Measurements from ENCODE around the gene CENATAC.
"Not testable (repeated sequence)": the region's sequence is repeated elsewhere in the genome, so short reads cannot be mapped to it uniquely, and the experiment has no call there.

Gene CENATAC

DNA sequence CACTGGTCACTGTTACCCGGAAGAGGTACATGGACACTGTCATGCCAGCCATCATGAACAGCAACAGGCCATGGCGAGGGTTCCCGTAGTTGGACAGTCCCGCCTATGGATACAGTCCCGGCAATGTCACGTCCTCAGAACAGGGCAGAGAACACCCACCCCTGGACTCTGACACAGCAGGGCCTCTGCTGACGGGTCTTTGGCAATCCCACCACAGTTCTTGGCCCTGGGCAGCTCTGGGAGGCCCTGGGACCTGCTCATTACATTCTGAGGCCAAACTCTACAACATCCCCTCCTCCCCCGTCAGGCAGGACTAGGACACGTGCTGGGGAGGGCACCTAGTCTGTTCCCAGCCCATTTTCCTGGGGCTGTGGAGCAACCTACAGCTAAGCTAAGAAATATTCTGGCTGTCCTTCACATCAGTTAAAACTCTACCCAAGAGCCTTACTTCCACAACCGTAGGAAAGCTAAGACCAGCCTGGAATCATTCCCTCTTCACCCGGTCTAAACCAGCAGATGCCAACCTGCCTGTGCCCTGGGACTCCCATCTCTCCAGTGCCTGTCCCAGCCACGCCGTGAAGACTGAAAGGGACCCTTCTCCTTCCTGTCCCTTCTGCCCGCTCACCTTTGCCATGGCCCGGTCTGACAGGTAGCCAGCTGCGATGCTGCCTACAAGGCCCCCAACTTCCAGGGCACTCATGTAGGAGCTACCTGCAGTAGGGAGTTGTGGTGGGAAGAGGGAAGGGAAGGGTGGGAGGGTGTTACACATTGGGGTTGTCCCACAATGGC is 28.2 kb downstream of the CENATAC start:
- DNase-seq: no peak

DNA sequence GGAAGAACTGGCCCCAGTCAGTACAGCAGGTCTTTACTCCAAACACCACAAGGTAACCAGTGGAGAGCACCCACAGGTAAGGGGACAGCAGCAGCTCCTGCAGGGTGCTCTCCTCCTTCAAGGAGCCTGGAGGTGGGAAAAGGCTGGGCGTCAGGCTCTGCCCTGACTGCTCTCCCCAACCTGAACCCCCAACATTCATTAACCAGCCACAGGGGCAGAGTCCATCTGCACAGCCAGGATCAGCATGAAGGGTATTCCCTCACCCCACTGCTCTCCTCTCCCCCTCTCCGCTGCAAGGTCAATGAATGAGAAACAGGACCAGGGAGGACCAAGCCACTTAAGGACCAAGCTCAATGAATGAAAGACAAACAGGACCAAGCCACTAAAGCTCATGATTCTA is 29.0 kb downstream of the CENATAC start:
- DNase-seq: no peak

DNA sequence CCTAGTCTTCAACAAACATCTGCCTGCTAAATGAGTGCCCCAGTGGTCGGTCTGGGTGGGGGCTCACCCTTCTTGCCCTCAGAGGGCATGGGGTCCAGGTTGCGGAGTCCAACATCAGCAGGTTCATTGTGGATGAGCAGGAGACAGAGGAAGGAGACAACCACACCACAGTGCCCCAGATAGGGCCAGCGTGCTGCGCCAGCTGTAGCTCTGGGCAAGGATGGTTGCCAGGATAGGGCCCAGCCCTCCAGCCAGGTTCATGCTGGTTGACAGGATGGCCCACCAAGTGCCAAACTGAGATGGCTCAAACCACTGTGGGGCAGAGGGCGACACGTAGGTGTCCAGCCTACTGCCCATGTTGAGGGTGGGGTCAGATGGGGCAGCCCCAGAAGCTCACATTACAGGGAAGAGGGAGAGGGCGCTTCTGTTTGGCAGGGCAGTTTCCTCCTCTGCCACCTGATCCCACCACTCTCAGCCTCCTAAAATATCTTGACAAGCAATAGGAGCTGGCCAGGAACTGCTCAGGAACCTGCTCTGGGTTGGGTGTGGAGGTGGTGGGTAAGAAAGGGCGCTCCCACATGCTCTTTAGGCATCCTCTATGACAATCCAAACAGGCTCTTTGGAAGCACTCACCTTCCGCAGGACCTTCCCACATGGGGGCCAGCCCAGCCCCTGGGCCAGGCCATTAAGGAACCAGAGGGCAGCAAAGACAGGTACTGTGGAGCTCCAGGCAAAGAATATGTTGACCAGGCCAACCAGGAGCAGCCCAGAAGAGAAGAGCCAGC is 29.8 kb downstream of the CENATAC start:
- no peak for DNase-seq

DNA sequence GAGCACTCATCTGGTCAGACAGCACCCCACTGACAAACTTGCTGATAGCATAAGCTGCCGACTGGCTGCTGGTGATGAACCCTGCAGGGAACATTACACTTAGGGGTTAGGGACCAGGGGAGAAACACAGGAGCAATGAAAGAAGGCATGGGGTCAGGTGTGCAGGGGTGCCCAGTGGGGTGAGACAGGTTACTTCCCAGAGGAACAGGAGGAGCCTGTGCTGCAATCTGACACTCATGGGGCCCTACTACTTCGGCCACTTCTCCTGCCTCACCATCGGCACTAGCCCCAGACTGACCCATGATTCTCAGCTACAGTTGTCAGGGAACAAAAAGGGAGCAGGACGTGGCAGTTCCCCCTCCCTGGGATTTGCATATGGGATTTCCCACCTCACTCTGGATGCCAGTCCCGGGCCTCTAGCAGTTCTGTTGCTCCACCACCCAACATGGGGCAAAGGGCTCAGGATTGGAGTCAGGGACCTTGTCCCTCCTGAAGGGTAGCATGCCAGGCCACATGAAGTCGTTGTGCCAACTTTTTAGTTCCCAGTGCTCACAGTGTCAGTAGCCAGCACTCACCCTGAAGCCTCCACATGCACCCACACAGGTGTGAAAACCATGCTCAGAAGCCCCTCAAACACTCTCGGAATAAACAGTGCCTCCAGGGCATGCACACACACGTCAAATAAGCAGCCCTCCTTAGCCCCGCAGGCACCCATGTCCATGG is 30.6 kb downstream of the CENATAC start:
- DNase-seq: no peak

DNA sequence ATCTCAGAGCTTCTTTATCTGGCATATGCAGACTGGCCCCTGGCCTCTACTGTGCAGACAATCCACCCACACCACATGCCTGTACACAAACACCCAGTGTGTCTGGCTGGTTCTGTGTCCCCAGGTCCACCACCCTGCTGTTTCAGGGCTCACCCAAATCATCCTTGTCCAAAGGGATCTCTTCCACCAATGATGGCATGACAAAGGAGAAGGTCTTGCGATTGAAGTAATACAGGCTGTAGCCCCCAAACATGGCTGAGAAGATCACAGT is 31.1 kb downstream of the CENATAC start:
- no peak for DNase-seq

DNA sequence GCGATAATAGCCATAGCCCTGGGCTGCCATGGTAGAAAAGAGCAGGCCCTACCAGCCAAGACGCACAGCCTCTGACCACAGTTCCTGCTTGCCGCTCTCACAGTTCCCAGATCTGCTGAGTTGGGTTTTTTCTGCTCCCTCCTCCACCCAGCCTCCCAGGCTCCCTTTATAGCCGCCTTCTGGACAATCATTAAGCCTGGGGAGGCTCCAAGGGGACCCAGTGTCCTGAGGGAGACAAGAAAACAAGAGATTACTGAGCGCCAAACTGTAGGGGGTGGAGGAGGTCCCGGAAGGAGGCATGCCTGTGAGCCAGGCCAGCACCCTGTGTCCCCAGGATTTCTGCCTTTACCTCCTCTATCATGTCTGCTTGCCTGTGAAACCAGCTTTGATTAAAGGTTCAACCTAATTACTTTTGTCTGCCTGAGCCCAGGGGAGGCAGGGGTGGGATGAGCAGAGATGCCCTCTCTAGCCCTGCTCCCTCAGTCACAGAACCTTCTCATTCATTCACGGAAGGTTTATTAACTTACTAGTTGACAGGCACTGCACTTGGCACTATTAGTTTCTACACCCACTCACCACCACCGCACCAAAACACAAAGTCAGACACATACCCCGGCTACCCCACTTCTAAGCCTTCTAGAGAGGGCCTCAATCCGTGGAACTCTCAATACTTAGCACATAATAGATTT is 31.5 kb downstream of the CENATAC start:
- peak in 12 of 56 donors; percentile 6 to 38 (median 13) for DNase-seq

DNA sequence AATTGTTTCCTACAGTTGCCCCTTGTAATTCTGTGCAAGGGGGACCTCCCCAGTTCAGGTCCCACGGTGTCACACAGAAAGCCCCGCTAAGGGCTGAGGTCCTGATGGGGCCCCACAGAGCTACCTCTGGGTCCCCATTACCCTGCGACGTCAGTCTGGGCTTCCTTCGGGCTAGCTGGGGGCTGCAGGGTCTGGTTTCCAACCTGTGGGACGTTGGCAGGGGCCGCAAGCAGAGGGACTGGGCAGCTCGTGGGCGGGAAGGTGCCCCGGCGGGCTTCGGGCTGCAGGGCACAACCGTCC is 32.0 kb downstream of the CENATAC start:
- DNase-seq: peak in 2 of 56 donors; percentile 43 to 56

DNA sequence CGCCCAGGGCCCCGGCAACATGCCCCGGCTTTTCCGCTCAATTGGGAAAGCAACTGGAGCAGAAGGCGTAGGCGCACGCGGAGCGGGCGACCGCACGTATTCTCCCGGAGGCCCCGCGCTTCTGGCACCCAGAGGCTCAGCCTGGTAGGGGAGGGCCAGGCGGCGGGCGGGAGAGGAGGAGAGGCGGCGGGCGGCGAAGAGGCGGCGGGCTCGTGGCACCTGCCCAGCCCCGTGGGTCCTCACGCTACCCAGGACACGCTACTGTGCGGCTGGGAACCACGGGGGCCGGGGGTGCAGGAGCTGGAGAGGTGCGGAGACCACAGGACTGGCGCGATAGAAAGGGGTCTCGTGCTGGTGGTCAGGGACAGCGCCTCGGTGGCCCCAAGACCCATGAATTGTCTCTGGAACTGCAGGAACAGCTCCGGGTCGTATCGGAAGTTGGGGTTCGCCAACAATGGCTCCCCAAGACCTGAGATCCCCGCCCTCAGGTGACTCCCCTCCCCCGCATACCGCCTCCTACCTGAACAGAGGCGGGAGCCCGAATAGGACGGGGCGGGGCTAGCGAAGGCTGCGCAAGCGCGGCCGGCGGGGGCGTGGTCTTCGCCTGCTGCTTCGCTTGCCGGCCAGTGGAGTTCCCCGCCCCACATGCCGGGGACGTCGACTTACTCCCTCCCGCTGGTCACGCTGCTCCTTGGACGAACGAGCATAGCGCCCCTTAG is 32.5 kb downstream of the CENATAC start, which contains the start of gene SLC37A4:
SLC37A4 (minus strand) TSS at position 549 of the 719 bp plus-strand sequence.
- DNase-seq: peak; percentile 58 to 97 (median 93)

DNA sequence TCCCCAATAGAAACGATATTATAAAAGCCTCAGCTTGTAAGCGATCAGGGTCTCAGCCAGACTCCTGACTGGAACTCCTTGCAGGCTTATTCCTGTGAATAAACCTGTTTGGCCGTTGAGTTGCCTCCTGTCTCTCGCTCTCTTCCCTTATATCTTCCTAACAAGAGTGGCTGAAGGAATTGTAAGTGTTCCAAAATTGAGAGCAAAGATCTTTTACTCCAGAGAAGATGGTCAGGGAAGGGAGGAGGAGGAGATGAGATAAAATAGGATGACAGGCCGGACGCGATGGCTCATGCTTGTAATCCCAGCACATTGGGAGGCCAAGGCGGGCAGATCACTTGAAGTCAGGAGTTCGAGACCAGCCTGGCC is 34.0 kb downstream of the CENATAC start:
- no peak for DNase-seq

DNA sequence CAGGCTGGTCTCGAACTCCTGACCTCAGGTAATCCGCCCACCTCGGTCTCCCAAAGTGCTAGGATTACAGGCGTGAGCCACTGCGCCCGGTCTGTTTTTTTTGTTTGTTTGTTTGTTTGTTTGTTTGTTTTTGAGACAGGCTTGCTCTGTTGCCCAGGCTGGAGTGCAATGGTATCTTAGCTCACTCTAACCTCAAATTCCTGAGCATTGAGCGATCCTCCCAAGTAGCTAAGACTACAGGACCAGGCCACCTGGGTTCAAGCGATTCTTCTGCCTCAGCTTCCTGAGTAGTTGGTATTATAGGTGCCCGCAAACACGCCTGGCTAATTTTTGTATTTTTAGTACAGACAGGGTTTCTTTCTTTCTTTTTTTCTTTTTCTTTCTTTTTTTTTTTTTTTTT is 35.5 kb downstream of the CENATAC start:
- not testable (repeated sequence) for DNase-seq

DNA sequence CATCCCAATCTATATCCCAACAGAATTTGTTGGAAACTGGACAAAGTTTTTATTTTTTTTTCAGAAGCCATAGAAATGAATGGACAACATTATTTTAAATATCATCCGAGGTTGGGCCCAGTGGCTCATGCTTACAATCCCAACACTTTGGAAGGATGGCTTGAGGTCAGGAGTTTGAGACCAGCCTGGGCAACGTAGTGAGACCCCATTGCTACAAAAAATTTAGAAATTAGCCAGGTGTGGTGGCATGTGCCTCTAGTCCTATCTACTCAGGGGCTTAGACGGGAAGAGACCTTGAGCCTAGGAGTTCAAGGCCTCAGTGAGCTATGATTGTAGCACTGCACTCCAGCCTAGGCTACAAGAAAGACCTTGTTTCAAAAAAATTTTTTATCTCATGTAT is 36.9 kb downstream of the CENATAC start:
- DNase-seq: no peak

DNA sequence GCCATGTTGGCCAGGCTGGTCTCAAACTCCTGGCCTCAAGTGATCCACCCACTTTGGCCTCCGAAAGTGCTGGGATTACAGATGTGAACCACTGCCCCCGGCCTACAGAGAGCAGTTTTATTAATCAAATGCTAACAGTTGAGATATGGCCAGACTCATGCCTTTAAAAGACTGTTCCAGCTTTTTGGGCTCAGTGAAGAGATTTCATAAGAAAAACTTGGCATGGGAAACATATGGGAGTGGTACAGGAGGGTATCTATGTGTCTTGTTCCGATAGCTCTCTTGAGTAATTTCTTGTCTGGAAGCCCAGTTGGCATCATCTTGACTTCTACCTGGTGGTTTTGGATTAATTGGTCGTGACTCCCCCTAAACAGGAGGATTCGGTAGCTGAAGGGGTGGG is 40.9 kb downstream of the CENATAC start:
- DNase-seq: no peak

DNA sequence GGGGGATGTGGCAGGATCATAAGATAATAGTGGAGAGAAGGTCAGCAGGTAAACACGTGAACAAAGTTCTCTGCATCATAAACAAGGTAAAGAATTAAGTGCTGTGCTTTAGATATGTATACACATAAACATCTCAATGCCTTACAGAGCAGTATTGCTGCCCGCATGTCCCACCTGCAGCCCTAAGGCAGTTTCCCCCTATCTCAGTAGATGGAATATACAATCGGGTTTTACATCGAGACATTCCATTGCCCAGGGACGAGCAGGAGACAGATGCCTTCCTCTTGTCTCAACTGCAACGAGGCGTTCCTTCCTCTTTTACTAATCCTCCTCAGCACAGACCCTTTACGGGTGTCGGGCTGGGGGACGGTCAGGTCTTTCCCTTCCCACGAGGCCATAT is 41.5 kb downstream of the CENATAC start:
- not testable (repeated sequence) for DNase-seq

DNA sequence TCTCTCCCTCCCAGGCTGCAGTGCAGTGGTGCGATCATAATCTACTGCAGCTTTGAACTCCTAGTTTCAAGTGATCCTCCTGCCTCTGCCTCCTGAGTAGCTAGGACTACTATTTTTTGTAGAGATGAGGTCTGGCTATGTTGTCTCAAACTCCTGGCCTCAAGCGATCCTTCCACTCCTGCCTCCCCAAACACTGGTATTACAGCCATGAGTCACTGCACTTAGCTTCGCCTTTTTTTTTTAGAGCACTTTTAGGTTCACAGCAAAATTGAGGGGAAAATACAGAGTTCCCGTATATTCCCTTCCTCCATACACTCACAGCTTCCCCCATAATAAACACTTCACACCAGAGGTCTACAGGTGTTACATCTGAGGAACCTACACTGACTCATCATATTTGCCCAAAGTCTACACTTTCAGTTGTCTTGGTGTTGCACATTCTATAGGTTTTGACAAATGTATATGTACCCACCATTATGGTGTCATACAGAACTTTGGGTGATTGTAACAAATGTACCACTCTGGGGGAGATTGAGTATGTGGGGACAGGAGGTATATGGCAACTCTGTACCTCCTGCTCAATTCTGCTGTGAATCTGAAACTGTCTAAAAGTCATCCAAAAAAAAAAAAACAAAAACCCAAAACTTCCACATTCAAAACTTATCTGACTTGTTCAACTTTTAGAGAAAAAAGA is 44.0 kb downstream of the CENATAC start:
- no peak for DNase-seq

DNA sequence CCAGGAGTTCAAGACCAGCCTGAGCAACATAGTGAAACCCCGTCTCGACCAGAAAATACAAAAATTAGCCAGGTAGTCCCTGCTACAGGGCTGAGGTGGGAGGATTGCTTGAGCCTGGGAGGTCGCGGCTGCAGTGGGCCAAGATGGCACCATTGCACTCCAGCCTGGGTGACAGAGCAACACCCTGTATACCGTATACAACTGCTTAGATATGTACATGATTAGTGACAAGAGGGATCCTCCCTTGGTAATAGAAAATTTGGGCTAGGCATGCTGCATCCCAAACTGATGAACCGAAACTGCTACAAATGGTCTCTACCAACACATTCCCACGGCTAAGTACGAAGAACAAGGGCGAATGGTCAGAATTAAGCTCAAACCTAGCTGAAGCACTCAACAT is 45.0 kb downstream of the CENATAC start:
- no peak for DNase-seq

DNA sequence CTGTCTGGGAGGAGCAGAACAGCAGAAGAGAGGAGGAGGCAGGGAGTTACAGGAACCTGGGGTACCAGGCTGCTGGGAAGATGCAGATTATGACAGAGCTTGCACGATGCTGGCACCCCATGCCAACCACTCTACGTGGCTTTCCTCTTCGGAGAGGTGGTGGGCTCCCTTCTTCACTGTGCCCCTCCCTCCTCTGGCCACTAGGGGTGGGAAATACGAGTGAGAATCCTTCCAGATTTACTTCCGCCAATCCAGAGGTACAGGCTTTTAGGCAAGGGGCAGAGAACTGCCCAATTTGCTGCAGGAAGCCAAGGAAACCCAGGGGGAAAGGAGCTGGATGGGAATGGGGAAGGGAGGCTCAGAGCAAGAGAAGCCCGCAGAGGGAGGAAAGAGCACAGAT is 46.8 kb downstream of the CENATAC start:
- DNase-seq: no peak

DNA sequence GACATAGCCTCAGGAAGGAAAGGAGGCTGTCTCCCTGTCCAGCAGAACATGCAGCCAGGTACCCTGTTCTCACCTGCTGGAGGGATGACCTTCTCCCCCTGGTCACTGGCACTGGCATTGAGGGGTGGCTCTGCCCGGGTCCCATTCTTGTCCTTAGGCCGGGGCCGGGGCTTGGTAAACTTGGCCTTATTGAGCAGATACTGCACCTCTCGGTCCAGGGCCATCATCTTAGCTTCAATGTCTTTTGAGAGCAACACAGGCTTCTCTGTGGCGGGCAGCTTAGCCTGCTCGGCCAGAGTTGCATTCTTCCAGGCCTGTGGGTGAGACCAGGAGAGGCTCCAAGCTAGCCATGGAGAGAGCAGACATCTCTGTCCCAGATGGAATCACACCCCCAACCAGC is 48.6 kb downstream of the CENATAC start:
- no peak for DNase-seq

DNA sequence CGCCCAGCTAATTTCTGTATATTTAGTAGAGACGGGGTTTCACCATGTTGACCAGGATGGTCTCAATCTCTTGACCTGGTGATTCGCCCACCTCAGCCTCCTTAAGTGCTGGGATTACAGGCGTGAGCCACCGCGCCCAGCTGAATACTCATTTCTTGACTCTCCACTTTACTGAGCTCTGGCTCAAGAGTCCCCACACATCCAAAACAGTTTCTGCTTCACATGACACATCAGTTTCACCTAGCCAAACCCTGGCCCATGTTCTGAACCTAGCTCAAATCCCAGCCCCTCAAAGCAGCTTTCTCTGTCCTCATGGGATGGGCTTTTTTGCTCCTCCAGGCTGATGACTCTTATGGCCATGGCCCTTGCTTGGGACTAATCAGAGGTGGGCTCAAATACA is 49.3 kb downstream of the CENATAC start:
- no peak for DNase-seq

DNA sequence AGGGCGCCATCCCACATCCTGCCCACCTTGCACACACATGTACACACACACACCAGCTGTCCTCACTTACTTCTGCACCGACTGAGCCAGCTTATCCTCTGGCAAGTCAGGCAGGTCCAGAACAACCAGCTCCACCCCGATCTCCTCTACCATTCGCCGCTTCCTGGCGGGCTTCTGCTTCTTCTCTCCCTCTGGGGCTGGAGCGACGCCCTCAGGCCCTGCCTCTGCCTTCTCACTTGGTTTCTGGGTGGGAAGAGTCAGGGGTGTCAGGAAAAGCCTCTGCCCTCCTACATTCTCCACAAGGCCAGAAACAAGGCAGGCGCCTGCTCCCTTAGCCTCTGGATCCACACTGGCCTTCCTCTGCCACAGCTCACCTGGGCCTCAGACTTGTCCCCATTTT is 50.7 kb downstream of the CENATAC start:
- DNase-seq: no peak

DNA sequence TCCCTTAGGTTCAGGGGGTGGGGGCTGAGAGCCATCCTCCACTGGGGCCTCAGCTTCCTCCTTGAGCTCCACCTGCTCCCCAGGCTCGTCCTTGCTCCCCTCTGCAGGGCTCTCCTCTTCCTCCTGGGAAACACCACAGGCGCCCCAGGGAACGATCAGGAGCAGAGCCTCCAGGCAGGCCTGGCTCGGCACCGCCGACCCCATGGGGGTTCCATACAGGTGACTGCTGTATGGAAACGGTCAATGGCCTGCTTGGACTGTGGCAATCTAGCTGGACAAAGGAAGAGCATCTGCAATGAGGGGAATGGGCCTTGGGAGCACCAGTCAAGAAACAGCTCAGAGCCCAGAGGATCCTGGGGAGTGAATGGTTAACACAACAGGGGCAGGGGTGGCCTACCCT is 51.1 kb downstream of the CENATAC start:
- no peak for DNase-seq

Data from nucleus accumbens (tissue), 56 donors.